Stimulated activated CD8-positive, alpha-beta memory T cell treated with anti-CD3 and anti-CD28 coated beads, Interleukin-4, amount 100 ng/mL, for 24 hours (primary cell): Measurements from ENCODE around the gene CMIP.

Source experiments
- DNase-seq: peaks from one replicate; pipeline ENCODE4 v3.0.0-alpha.2; 2020; ENCODE audit warnings: low read depth

CMIP gene

GRCh38 chr16:81447383-81448101, 2.9 kb downstream of the CMIP start:
- no peak for DNase-seq

GRCh38 chr16:81448154-81449131, 3.8 kb downstream of the CMIP start:
- no peak for DNase-seq

- DNase-seq = no peak
Measured at GRCh38 chr16:81449241-81449640, 4.6 kb downstream of the CMIP start.

- no peak for DNase-seq
Measured at GRCh38 chr16:81449899-81450608, 5.4 kb downstream of the CMIP start.

- no peak for DNase-seq
Measured at GRCh38 chr16:81450783-81451491, 6.3 kb downstream of the CMIP start.

- no peak for DNase-seq
Measured at GRCh38 chr16:81451753-81452680, 7.4 kb downstream of the CMIP start.

- no peak for DNase-seq
Measured at GRCh38 chr16:81453091-81453728, 8.6 kb downstream of the CMIP start.

GRCh38 chr16:81454044-81454443, 9.4 kb downstream of the CMIP start:
- no peak for DNase-seq

GRCh38 chr16:81455006-81455405, 10.4 kb downstream of the CMIP start:
- DNase-seq = no peak

- no peak for DNase-seq
Measured at GRCh38 chr16:81455720-81456494, 11.3 kb downstream of the CMIP start.

GRCh38 chr16:81456523-81457325, 12.1 kb downstream of the CMIP start:
- no peak for DNase-seq

GRCh38 chr16:81457326-81458133, 12.9 kb downstream of the CMIP start:
- DNase-seq = no peak

GRCh38 chr16:81458149-81458669, 13.6 kb downstream of the CMIP start:
- no peak for DNase-seq

GRCh38 chr16:81458827-81459598, 14.4 kb downstream of the CMIP start:
- no peak for DNase-seq

GRCh38 chr16:81460075-81460474, 15.5 kb downstream of the CMIP start:
- no peak for DNase-seq

GRCh38 chr16:81461243-81461642, 16.6 kb downstream of the CMIP start:
- no peak for DNase-seq

- no peak for DNase-seq
Measured at GRCh38 chr16:81461766-81462165, 17.2 kb downstream of the CMIP start.
